NCI-H2227 (cell line): ENCODE measurements around the gene KRR1.
"Not testable (repeated sequence)": the region's sequence is repeated elsewhere in the genome, so short reads cannot be mapped to it uniquely, and the experiment has no call there.

Source experiments
- DNase-seq: peaks from one replicate; lab custom pipeline; 2025; ENCODE audit not compliant: unreplicated experiment; lab: John Stamatoyannopoulos, UW

KRR1 gene

DNA sequence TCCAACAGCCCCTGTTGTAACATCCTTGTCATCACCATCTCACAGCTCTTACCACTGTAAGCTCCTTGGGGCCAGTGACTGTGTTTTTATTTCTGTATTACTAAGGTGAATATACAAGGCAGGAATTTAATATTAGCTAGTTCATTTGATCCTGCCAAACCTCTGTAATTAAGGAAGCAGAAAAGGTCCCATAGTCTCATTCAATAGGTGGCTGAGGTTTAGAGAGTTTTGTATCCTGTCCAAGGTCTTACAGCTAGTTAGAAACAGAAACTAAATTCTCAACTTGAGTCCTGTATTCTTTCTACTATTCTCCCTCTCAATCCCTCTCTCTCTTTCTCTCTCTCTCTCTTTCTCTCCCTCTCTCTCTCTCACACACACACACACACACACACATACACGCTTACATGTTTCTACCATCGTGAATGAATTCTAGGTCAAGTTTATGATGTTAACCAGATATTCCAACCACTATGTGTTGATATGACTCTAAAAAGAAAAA, 31.4 kb downstream of the KRR1 start:
- no peak for DNase-seq

DNA sequence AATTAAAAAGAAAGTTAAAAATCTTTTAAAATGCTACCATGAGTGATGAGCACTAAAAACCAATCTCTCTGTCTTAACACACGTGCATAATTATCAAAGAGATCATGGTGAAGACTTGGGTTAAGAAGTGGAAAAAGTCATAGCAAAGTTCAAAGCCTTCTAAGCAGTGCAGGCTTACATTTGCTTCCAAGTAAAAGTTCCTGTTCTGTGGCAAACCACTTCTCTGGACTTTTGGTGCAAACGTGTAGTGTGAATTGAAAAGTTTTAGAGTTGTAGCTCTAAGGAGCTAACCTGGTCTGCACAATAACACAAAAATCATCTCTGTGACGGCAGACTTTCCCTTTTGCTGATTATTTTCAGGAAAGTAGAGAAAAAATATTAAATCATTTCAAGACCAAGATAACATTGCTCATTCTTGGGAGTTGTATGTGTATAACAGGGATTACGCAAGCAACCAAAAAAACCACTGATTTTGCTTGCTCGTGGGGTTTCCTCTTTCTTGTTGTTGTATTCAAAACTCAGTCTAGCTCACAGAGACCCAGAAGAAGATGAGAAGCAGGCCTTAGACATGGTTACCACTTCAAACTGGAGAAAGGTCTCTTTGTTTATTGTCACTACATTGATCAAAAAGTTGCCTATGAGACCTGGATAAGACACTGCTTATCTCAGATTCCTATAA, 33.2 kb downstream of the KRR1 start:
- DNase-seq = no peak

DNA sequence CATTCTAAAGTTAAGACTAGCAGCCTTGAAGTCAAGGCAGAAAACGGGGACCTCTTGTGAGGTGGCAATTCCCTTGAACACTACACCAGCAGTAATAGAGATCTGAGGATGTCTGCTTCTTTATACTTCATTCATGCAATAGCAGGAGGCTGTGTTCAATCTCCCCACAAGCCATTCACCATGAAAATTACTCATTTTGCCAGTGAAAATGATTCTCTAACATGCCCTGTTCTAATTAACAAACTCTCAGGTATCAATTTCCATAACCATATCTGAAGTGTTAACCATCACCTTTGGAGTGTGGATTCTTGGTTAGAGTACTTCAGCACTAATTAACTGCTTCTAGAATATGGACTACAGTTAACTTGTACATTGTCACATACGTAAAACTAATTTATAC, 34.3 kb downstream of the KRR1 start:
- no peak for DNase-seq

DNA sequence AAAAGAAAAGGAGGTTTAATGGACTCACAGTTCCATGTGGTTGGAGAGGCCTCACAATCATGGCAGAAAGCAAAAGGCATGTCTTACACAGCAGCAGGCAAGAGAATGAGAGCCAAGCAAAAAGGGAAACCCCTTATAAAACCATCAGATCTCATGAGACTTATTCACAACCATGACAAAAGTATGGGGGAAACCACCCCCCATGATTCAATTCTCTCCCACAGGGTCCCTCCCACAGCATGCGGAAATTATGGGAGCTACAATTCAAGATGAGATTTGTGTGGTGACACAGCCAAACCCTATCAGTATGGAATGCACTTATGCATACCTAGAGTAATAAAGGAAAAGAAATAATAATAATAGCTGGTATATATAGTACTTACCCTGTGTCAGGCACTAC, 35.3 kb downstream of the KRR1 start:
- DNase-seq = no peak

DNA sequence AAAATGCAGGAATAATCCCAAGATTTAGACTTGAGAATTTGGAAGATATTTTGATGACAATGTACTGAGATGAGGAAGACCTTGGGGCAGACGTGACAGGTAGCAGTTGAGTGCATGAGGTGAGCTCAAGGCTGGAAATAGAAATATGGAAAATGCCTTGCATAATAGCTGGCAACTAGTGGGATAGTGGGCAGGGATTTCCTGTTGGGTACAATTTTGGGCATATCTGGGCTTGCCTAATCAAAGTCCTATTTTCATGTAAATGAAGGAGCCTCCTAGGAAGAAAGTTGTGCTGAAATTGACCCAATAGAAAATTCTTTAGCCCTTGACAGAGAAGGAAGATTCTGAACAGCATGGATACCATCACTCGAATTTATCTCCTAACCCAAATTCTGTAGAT, 37.3 kb downstream of the KRR1 start:
- no peak for DNase-seq

DNA sequence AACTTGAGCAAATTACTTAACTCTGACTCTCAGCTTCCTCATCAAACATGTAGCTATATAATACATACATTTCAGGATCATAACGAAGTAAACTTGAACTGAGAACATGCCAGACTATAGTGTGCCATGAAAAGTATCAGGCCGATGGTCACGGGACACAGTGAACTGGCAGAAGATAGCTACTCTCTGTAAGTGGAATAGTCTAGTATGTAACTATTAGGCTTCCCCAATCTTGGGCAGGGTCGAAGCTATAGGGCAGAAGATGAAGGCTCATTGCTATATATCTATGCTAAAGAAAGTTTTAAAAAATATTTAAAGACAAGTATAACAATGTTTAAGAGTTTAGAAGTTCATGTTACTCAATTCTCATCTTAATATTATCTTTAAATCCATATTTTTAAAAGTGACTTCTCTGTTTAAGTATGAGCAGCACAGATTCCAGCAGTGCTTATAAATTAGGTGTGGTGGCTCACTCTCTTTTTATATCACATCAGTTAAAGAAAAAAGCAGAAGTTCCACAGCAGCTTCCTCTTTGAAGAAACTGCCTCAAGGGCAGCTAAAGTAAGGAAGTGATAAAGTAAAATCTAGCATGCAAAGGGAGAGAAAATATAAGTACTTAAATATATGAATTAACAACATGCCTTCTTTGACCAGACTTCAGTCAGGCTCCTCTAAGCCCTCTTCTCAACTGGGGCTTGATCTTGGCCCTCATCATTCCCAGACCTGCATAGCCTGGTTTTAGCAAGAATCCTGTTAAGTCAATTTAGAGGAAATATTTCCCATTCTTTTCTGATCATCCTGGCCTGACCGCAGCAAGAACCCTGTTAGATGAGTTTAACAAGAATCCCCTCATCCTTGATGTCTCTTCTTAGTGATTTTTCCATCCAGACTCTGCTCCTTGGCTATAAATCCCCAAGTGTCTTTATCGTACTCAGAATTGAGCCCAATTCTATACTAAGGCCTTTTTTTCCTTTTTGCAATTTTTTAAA, 39.2 kb downstream of the KRR1 start:
- no peak for DNase-seq

DNA sequence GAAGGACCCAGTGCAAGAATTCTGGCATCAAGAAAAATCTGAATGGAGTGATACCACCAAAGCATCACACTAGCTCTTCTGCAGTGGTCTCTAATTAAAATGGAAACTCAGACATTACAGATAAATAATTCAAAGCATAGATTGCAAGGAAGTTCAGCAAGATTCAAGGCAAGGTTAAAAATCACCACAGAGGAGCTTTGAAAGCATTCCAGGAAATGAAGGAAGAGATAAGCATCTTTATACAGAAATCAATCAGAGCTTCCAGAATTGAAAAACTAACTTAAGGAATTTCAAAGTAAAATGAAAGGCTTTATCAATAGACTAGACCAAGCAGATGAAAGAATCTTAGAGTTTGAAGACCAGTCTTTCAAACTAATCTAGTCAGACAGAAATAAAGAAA, 51.2 kb downstream of the KRR1 start:
- DNase-seq = no peak

DNA sequence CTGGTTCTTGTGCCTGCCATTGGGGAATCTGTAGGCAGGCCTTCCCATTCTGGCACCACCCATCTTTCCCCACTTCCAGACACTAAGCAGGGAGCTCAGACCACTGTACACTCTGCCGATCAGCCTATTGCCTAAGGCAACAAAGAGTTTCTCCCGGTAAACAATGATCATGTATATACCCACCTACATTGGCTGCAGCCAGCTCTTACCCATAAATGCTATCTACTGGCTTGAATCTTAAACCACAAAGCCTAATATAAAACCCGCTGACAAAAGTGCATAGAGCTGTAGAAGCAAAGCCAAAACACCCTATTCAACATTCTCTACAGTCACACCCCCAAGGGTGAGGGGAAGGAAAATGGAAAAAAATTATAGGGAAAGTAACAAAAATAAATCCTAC, 51.7 kb downstream of the KRR1 start:
- no peak for DNase-seq

DNA sequence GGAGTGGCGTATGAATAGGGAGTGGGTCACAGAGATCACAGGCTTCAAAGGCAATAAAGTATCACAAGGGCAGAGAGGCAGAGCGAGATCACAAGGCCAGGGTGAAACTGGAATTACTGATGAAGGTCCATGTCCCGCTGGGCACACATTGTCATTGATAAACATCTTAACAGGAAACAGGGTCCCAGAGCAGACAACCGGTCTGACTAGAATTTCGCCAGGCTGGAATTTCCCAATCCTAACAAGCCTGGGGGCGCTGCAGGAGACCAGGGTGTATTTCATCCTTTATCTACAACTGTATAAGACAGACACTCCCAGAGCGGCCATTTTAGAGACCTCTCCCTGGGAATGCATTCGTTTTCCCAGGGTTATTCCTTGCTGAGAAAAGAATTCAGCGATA, 53.5 kb downstream of the KRR1 start:
- DNase-seq = not testable (repeated sequence)

DNA sequence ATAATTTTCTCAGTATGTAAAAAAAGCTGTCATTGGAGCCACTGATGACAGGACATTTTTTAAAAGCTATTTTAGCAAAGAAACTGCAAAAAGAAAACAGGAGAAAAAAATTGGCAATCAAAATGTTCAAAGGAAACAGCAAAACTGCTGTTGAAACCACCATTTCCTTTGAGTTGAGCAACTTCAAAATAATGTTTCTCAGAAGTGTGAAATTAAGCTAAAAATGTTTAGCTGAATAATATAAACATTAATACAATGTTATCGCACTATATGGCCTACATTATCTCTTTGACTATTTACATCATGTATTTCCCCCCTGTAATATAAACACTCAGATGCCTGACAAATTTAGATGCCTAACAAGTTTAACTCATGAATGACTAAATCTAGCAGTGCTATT, 54.2 kb downstream of the KRR1 start:
- DNase-seq = no peak

DNA sequence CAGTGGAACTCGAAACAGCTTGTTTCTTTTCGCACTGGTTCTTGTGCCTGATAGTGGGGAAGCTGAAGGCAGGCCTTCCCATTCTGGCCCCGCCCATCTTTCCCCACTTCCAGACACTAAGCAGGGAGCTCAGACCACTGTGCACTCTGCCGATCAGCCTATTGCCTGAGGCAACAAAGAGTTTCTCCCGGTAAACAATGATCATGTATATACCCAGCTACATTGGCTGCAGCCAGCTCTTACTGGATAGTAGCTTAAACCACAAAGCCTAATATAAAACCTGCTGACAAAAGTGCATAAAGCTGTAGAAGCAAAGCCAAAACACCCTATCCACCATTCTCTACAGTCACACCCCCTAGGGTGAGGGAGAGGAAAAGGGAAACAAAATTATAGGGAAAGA, 55.6 kb downstream of the KRR1 start:
- DNase-seq = peak; percentile 13

DNA sequence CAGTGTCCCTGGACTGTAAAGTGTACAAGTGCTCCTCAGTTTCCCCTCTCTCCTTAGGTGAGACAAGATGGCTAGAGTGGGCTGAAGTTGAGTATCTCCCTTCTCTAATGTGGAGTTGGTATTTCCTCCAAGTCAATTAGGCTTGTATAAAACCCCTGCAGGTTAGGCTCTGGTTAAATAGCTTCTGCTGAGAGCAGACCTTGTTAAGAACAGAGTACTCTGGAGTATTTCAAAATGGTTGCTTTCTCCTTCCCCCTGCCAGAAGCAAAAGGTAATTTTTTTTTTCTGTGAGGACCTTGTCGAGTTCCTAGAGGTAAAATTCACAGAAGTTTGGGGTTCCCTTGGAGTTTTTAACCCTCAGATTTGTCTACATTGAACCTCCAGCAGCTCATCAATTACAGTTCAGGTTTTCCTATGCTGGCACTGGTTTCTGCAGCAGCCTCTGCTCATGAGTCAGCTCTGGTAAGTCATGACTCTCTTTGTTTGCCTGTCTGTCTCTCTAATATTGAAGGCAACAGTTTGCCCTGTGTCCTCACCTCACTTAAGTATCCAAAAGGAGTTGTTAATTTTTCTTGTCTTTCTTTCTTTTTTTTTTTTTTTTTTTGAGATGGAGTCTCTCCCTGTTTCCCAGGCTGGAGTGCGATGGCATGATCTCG, 58.6 kb downstream of the KRR1 start:
- no peak for DNase-seq

DNA sequence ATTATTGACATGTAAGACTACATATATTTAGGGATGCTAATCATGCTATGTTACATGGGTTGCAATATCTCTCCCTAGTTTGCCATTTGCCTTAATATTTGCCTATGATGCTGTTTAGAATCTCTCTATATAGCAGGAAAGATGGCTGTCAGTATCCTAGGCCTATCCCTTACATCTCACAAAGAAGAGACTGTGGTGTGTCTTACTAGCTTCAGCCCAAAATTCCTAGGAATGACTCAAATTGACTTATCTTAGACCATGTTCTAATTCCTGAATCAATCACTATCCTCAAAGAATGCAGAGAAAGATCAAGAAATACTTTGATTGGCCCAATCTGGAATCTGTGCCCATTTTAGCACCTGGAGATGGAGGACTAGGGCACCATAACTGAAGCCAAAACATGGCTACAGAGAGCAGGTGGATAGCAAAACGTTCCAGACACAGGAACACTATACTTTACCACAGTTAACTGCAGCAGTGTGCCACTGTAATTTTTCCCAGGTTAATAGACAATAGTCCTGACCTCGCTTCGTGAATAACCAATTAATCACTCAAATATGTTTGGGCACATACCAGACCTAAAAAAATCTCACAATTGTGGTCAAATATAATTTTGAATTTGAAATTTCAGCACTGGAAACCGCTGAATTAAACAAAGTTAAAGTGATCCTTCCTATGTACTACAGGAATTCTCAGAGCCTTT, 63.6 kb downstream of the KRR1 start:
- DNase-seq = no peak

DNA sequence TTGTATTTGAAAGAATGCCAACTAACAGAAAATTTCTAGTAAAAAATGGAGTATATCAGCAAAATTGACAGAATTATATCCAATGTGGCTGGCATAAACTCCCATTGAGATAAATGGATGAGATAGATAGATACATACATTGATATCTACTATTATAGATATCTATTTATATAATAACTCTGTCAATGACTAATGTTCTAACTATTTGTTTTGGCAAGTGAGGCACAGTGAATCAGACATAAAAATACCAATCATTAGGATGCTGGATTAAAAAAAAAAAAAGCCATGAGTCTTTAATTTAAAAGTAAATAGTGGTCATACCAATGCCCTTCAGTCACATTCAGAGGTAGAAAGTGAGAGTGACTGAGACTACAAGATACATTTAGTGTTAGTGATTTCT, 64.6 kb downstream of the KRR1 start:
- no peak for DNase-seq

DNA sequence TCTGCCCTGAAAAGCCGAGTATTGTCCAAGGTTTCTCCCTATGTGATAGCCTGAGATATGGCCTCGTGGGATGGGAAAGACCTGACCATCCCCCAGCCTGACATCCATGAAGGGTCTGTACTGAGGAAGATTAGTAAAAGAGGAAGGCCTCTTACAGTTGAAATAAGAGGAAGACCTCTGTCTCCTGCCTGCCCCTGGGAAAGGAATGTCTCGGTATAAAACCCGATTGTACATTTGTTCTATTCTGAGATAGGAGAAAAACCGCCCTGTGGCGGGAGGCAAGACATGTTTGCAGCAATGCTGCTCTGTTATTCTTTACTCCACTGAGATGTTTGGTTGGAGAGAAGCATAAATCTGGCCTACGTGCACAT, 66.3 kb downstream of the KRR1 start:
- DNase-seq = not testable (repeated sequence)

DNA sequence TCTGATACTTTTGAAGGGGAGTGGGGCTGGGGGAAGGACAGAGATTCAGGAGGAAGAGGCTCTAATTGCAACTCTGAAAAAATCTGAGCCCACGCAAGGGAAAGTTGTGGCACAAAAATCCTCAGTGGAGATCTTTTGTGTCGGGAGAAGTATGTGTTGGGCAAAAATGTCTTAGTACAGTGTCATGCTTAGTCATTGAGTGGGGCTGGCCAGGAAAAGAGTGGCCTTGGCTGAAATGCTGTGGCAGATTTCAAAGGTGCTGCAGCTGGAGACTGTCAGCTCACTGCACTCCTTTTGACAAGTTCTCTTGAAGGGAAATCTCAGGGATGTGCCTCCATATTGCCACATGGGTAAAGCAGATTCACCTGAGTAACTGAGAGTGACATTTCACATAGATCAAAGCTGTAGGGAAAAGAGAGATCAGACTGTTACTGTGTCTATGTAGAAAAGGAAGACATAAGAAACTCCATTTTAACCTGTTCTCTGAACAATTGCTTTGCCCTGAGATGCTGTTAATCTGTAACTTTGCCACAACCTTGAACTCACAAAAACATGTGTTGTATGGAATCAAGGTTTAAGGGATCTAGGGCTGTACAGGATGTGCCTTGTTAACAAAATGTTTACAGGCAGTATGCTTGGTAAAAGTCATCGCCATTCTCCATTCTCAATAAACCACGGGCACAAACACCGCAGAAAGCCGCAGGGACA, 66.8 kb downstream of the KRR1 start:
- DNase-seq = no peak

DNA sequence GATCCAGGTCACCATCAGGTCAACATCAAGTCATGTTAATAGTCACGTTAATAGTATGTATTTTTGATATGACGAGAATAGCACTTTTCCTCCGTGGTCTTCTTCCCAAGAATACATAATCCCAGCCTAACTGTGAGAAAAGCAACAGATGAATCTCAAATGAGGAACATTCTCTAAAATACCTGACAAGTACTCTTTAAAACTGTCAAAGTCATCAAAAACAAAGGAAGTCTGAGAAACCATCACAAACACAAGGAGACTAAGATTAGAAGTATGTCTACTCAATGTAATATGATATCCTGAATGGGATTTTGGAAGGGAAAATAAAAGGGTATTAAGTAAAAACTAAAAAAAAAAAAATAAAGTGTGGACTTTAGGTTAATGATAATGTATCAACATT, 67.7 kb downstream of the KRR1 start:
- DNase-seq = no peak

DNA sequence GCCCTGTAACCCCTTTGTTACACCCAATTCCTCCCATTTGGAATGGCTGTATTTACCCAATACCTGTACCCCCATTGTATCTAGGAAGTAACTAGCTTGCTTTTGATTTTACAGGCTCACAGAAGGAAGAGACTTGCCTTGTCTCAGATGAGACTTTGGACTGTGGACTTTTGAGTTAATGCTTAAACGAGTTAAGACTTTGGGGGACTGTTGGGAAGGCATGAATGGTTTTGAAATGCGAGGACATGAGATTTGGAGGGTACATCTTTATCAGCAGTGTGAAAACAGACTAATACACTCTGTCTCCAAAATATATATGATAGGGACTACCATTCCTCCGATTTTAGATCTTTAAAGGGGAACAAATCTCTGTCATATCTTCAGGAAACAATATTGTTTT, 69.0 kb downstream of the KRR1 start:
- DNase-seq = not testable (repeated sequence)

DNA sequence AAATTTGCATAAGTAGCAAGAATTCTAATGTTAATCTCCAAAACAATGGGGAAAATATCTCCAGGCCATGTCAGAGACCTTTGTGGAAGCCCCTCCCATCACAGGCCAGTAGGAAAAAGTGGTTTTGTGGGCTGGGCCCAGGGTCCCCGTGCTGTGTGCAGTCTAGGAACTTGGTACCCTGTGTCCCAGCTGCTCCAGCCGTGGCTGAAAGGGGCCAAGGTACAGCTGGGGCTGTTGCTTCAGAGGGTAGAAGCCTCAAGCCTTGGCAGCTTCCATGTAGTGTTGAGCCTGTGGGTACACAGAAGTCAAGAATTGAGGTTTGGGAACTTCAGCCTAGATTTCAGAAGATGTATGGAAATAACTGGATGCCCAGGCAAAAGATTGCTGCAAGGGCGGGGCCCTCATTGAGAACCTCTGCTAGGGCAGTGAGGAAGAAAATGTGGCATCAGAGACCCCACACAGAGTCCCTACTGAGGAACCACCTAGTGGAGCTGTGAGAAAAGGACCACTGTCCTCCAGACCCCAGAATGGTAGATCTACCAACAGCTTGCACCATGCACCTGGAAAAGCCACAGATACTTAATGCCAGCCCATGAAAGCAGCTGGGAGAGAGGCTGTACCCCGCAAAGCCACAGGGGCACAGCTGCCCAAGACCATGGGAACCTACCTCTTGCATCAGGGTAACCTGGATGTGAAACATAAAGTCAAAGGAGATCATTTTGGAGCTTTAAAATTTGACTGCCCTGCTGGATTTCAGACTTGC, 69.5 kb downstream of the KRR1 start:
- not testable (repeated sequence) for DNase-seq
